ENCODE measurements around the gene NFKBIA. TPM values are rescaled to one million over a fixed set of nuclear protein-coding genes. Genes with fewer than 3 reads are reported as not detected.

NFKBIA gene
- total and polyA plus RNA-seq, 2 of the 8 experiments (the other 6 are each of a cell fraction or from before 2014, with no cell fraction given) = 25.9 to 49.7 TPM

DNA sequence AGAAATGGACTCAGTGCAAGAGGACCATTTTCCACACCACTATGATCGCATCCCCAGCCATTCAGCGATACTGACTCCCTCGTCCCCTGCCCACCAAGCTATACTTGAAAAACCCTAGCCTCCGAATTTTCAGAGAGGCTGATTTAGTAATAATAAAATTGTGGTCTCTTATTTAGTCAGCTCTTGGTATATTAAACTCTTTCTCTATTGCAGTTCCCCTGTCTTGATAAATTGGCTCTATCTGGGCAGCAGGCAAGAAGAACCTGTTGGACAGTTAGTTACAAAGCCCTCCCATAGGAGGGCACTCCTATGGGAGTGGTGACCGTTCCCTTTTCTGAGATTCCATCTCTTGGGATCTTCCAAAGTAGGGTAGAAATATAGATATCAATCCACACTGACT lies 33.6 kb downstream of the NFKBIA start (continued):
- TF ChIP-seq, protein P1, sequence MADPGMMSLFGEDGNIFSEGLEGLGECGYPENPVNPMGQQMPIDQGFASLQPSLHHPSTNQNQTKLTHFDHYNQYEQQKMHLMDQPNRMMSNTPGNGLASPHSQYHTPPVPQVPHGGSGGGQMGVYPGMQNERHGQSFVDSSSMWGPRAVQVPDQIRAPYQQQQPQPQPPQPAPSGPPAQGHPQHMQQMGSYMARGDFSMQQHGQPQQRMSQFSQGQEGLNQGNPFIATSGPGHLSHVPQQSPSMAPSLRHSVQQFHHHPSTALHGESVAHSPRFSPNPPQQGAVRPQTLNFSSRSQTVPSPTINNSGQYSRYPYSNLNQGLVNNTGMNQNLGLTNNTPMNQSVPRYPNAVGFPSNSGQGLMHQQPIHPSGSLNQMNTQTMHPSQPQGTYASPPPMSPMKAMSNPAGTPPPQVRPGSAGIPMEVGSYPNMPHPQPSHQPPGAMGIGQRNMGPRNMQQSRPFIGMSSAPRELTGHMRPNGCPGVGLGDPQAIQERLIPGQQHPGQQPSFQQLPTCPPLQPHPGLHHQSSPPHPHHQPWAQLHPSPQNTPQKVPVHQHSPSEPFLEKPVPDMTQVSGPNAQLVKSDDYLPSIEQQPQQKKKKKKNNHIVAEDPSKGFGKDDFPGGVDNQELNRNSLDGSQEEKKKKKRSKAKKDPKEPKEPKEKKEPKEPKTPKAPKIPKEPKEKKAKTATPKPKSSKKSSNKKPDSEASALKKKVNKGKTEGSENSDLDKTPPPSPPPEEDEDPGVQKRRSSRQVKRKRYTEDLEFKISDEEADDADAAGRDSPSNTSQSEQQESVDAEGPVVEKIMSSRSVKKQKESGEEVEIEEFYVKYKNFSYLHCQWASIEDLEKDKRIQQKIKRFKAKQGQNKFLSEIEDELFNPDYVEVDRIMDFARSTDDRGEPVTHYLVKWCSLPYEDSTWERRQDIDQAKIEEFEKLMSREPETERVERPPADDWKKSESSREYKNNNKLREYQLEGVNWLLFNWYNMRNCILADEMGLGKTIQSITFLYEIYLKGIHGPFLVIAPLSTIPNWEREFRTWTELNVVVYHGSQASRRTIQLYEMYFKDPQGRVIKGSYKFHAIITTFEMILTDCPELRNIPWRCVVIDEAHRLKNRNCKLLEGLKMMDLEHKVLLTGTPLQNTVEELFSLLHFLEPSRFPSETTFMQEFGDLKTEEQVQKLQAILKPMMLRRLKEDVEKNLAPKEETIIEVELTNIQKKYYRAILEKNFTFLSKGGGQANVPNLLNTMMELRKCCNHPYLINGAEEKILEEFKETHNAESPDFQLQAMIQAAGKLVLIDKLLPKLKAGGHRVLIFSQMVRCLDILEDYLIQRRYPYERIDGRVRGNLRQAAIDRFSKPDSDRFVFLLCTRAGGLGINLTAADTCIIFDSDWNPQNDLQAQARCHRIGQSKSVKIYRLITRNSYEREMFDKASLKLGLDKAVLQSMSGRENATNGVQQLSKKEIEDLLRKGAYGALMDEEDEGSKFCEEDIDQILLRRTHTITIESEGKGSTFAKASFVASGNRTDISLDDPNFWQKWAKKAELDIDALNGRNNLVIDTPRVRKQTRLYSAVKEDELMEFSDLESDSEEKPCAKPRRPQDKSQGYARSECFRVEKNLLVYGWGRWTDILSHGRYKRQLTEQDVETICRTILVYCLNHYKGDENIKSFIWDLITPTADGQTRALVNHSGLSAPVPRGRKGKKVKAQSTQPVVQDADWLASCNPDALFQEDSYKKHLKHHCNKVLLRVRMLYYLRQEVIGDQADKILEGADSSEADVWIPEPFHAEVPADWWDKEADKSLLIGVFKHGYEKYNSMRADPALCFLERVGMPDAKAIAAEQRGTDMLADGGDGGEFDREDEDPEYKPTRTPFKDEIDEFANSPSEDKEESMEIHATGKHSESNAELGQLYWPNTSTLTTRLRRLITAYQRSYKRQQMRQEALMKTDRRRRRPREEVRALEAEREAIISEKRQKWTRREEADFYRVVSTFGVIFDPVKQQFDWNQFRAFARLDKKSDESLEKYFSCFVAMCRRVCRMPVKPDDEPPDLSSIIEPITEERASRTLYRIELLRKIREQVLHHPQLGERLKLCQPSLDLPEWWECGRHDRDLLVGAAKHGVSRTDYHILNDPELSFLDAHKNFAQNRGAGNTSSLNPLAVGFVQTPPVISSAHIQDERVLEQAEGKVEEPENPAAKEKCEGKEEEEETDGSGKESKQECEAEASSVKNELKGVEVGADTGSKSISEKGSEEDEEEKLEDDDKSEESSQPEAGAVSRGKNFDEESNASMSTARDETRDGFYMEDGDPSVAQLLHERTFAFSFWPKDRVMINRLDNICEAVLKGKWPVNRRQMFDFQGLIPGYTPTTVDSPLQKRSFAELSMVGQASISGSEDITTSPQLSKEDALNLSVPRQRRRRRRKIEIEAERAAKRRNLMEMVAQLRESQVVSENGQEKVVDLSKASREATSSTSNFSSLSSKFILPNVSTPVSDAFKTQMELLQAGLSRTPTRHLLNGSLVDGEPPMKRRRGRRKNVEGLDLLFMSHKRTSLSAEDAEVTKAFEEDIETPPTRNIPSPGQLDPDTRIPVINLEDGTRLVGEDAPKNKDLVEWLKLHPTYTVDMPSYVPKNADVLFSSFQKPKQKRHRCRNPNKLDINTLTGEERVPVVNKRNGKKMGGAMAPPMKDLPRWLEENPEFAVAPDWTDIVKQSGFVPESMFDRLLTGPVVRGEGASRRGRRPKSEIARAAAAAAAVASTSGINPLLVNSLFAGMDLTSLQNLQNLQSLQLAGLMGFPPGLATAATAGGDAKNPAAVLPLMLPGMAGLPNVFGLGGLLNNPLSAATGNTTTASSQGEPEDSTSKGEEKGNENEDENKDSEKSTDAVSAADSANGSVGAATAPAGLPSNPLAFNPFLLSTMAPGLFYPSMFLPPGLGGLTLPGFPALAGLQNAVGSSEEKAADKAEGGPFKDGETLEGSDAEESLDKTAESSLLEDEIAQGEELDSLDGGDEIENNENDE (IDR thresholded peaks at IDR 0.05; ENCODE audit: insufficient replicate concordance, low read length) = no peak
- TF ChIP-seq CEBPB (IDR thresholded peaks at IDR 0.05; ENCODE audit: low read depth, low read length) (no peak), BRCA1 (IDR thresholded peaks at IDR 0.05; ENCODE audit: low read depth, low read length) (no peak), CHD2 (IDR thresholded peaks at IDR 0.05; ENCODE audit: low read length) (no peak), KDM4A (IDR thresholded peaks at IDR 0.05; ENCODE audit: low read depth, low read length, severe bottlenecking) (no peak), CREB1 (IDR thresholded peaks at IDR 0.05) (no peak), TBP (IDR thresholded peaks at IDR 0.05; ENCODE audit: low read depth, low read length) (no peak)
- TF ChIP-seq, protein P2, sequence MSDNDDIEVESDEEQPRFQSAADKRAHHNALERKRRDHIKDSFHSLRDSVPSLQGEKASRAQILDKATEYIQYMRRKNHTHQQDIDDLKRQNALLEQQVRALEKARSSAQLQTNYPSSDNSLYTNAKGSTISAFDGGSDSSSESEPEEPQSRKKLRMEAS (IDR thresholded peaks at IDR 0.05) = no peak

Measured in H1 (cell line).